A549 (cell line): ENCODE data around the gene KIAA2012.

Experiments used
- CTCF ChIP-seq: fragments of >200 bp; sonication (Bioruptor Twin); formaldehyde crosslinking; IDR thresholded peaks from 3 replicates; pipeline ENCODE4 v1.5.1; 2016
- POLR2A ChIP-seq: IDR thresholded peaks from 2 replicates; pipeline ENCODE4 v1.6.1; 2012; ENCODE audit warnings: mild to moderate bottlenecking, low read length
- RAD21 ChIP-seq, 2 experiments: fragments of >200 bp in 1 of 2; sonication (Bioruptor Twin) in 1 of 2; formaldehyde crosslinking in 1 of 2; IDR thresholded peaks in 1 of 2; conservative IDR thresholded peaks in 1 of 2; 2 replicates in 1 of 2; 3 replicates in 1 of 2; pipeline ENCODE4 v1.6.1; 2012 to 2018; ENCODE audit warnings: inconsistent platforms in 1 of 2
- SREBF2 ChIP-seq: fragments of 450-650 bp; IDR thresholded peaks from 2 replicates; pipeline ENCODE4 v1.6.1; 2014; ENCODE audit warnings: mild to moderate bottlenecking, moderate library complexity

GRCh38 chr2:202050652-202051051 is 22.4 kb upstream of the KIAA2012 start:
- TF ChIP-seq POLR2A: no peak
- TF ChIP-seq CTCF: no peak
- no peak for TF ChIP-seq SREBF2
- TF ChIP-seq RAD21 (conservative IDR thresholded peaks at IDR 0.05 in 1 of 2, IDR thresholded peaks at IDR 0.05 in 1 of 2): no peak
